Heart right ventricle (tissue), 16 donors: Measurements from ENCODE around the gene ABAT. TPM values are rescaled to one million over a fixed set of nuclear protein-coding genes. Genes with fewer than 3 reads are reported as not detected.

Experiments used
- ATAC-seq, 8 donors: fragments of 200-7000 bp; cut with Tn5 transposase; one replicate each; pipeline ENCODE4 v1.9.1; 2020; ENCODE audit warnings: mild to moderate bottlenecking in 8 of 8, moderate library complexity in 8 of 8, moderate number of reproducible peaks in 1 of 8
- DNase-seq, 2 donors: peaks; one replicate each; pipeline ENCODE4 v3.0.0-alpha.2; 2020
- H3K27ac ChIP-seq, 10 donors: fragments of 200-600 bp; sonication (generic) in 2 of 10; one replicate each; pipeline versions ENCODE4 v1.5.0 to v1.8.0; 2020 to 2022; ENCODE audit warnings: mild to moderate bottlenecking in 3 of 10
- H3K27me3 ChIP-seq, 7 donors: fragments of 200-600 bp; one replicate each; pipeline ENCODE4 v1.8.0; 2021 to 2022; ENCODE audit warnings: mild to moderate bottlenecking in 2 of 7
- H3K36me3 ChIP-seq, 9 donors: fragments of 200-600 bp; sonication (generic) in 1 of 9; one replicate each; pipeline versions ENCODE4 v1.5.0 to v1.8.0; 2020 to 2022; ENCODE audit warnings: mild to moderate bottlenecking in 2 of 9
- H3K4me1 ChIP-seq, 9 donors: fragments of 200-600 bp; sonication (generic) in 1 of 9; one replicate each; pipeline versions ENCODE4 v1.5.0 to v1.8.0; 2020 to 2022; ENCODE audit warnings: mild to moderate bottlenecking in 4 of 9
- H3K4me3 ChIP-seq, 10 donors: fragments of 200-600 bp; sonication (generic) in 2 of 10; one replicate each; pipeline versions ENCODE4 v1.5.0 to v1.8.0; 2020 to 2022; ENCODE audit warnings: mild to moderate bottlenecking in 7 of 10, moderate library complexity in 2 of 10
- H3K9me3 ChIP-seq, 11 donors: fragments of 200-600 bp in 10 of 11; sonication (generic) in 2 of 11; one replicate each; pipeline versions ENCODE4 v1.5.0 to v1.8.0; 2013 to 2022; ENCODE audit warnings: mild to moderate bottlenecking in 2 of 11, control low read depth in 1 of 11, moderate library complexity in 1 of 11
- CTCF ChIP-seq, 9 donors: fragments of 200-600 bp; sonication (generic) in 2 of 9; IDR thresholded peaks; one replicate each; pipeline versions ENCODE4 v1.5.0 to v1.8.0; 2021 to 2022; ENCODE audit warnings: antibody characterized with exemption in 9 of 9, mild to moderate bottlenecking in 5 of 9, moderate library complexity in 1 of 9
- WGBS, 2 donors: extraction: QIAGEN DNeasy Blood & Tissue Kit; methylation state at CpG; one replicate each; pipeline ENCODE4 v1.1.7; 2013; ENCODE audit warnings: inconsistent platforms in 1 of 2; 5-methylcytosine and 5-hydroxymethylcytosine counted together
- intact Hi-C, 10 donors: fragments of 100-400 bp; cut with DNase I; formaldehyde crosslinking; loops; one replicate each; pipeline versions ENCODE4 v1.11.1 to v1.14.2; 2022
- polyA plus RNA-seq, 2 donors: library from polyadenylated mRNA; stranded (reverse); fragments of 200-250 nt; gene quantifications; one replicate each; pipeline ENCODE4 v1.2.3, GENCODE V29; 2013
- total RNA-seq, 10 donors: library from RNA; stranded (reverse); fragmentation: NEBNext Ultra II Directional in 3 of 10; extraction: Animal tissue kit (Norgen Biotek cat#: 25700) in 3 of 10; gene quantifications; one replicate each; pipeline versions ENCODE4 v1.2.1 to v1.2.4, GENCODE V29; 2021 to 2023
- donor health status: Arrhythmogenic right ventricular cardiomyopathy.
- donor health status: ischemic (EF 13 %, LVEDD 7.1; RV severe dilation, severe dysfunction).
- donor health status: healthy with polysubstance abuse.
- donor health status: DM: no; HTN: yes; CAD: no.
- donor health status: DM: no; HTN: no; CAD: no.
- donor health status: ischemic (EF 25% LVEDD 6.9; RV normal size, moderate dysfunction).
- donor health status: ischemic (EF 25% LVEDD 5.7; RV mildly dilated, moderate dysfunction).
- donor health status: healthy.
- donor health status: DM: yes; HTN: yes; CAD: no.
- donor health status: Ischemic cardiomyopathy.
- donor health status: ischemic (EF 35%, LVEDD 5.7; RV mildly dilated, moderate dysfunction).
- donor health status: nonischemic (EF 11% LVEDD 7.7; RV severe dilation, severe dysfunction).
- donor health status: DM: yes; HTN: yes; CAD: no.
- donor health status: PGD.
- donor health status: ischemic (EF 29% LVEDD 5.4; RV normal size, mild dysfunction).
- donor health status: nonischemic (EF 23%, LVEDD 6.1; RV moderate dilation, normal function).

The ABAT gene
- total and polyA plus RNA-seq, 12 donors, result 2.2 to 35.9 (median 14.0) TPM

- TF ChIP-seq CTCF (IDR thresholded peaks at IDR 0.05), result no peak
- H3K27ac ChIP-seq, result no peak overlapping the region
- H3K4me3 ChIP-seq, result no peak overlapping the region
- peaks cover 0 to 68% (median 6%) of the 10 kb centered on the region in 9 donors for H3K36me3 ChIP-seq
- no peak for ATAC-seq
- intact Hi-C loops, result no loop called here
- no peaks in the 10 kb centered on the region for H3K9me3 ChIP-seq
- 93 to 95% methylated on average over 1 of the region's 1 CpG for WGBS, 2 donors
- H3K27me3 ChIP-seq, result no peaks in the 10 kb centered on the region
- no peak for DNase-seq
- no peaks in the 10 kb centered on the region for H3K4me1 ChIP-seq
Observed at GRCh38 chr16:8775359-8775758, 100.9 kb downstream of the ABAT start.

GRCh38 chr16:8776129-8776584 is 101.7 kb downstream of the ABAT start:
- H3K4me1 ChIP-seq, result no peaks in the 10 kb centered on the region
- no peak for TF ChIP-seq CTCF (IDR thresholded peaks at IDR 0.05)
- H3K36me3 ChIP-seq, result peaks cover 0 to 68% (median 6%) of the 10 kb centered on the region in 9 donors

DNA sequence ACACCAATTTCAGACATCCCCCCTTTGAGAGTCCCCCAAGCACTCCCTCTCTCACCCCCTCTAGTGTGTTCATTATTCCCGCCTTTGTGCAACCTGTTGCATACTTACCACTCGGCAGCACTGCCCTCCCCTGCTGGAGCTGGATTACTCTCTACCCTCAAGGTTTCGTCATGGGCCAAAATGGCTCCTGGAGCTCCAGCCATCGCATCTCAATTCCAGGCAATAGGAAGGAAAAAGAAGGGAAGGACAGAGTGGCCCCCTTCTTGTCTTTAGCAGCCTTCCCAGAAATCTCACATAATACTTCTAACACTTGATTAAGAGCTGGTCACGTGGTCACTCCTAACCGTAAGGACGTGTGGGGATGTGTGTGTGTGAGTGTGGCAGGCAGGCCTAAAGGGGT is 102.8 kb downstream of the ABAT start:
- TF ChIP-seq CTCF (IDR thresholded peaks at IDR 0.05), result no peak
- H3K4me1 ChIP-seq, result no peaks in the 10 kb centered on the region
- ATAC-seq, result no peak
- no peak overlapping the region for H3K4me3 ChIP-seq
- H3K9me3 ChIP-seq, result no peaks in the 10 kb centered on the region
- H3K27ac ChIP-seq, result no peak overlapping the region
- 90 to 94% methylated on average over 7 of the region's 7 CpGs for WGBS, 2 donors
- intact Hi-C loops, result no loop called here
- no peaks in the 10 kb centered on the region for H3K27me3 ChIP-seq
- peaks cover 0 to 63% (median 6%) of the 10 kb centered on the region in 9 donors for H3K36me3 ChIP-seq
- no peak for DNase-seq

More at GRCh38 chr16:8776129-8776584, 101.7 kb downstream of the ABAT start:
- no peak for ATAC-seq
- no peak overlapping the region for H3K27ac ChIP-seq
- H3K9me3 ChIP-seq, result no peaks in the 10 kb centered on the region
- no peaks in the 10 kb centered on the region for H3K27me3 ChIP-seq
- no peak for DNase-seq
- WGBS, 2 donors, result 70 to 81% methylated on average over 12 of the region's 12 CpGs
- no peak overlapping the region for H3K4me3 ChIP-seq
- intact Hi-C loops, result no loop called here

GRCh38 chr16:8781797-8782196 is 107.4 kb downstream of the ABAT start:
- H3K4me1 ChIP-seq, result no peaks in the 10 kb centered on the region
- TF ChIP-seq CTCF (IDR thresholded peaks at IDR 0.05), result no peak
- WGBS, 2 donors, result 94% methylated on average over 8 of the region's 8 CpGs
- intact Hi-C loops, result loop anchor here in 1 of 10 donors (10.0 kb wide), 1 partner anchor 207 kb away; no protein-coding TSS in a partner anchor
- no peak overlapping the region for H3K4me3 ChIP-seq
- H3K27ac ChIP-seq, result no peak overlapping the region
- ATAC-seq (peak in 1 of 8 donors; percentile 16), DNase-seq (no peak)
- H3K36me3 ChIP-seq, result peaks cover 0 to 23% (median 0%) of the 10 kb centered on the region in 9 donors
- no peaks in the 10 kb centered on the region for H3K27me3 ChIP-seq
- H3K9me3 ChIP-seq, result no peaks in the 10 kb centered on the region
